Measurements from ENCODE around the gene POLR1A.

POLR1A gene

DNA sequence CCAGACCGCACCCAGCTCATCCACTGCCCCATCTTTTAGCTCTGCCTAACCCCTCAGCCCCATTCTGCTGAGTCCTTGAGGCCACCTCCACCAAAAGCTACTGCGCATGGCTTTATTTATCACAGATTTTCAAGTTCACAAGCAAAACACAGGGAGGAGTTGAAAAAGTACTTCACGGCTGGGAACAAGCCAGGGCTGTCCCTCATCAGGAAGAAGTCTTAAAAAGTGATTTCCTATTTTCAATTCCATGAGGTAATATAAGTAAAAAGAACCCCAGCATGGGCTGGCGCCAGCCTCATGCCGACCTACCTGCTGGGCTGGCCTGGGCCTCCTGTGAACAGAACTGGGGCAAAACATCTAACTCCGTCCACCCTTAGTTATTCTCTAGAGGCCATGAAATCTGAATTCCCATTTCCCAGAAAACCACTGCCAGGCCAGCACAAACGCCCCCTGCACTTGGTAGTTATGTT is 69.0 kb downstream of the POLR1A start:
- no peak for DNase-seq

DNA sequence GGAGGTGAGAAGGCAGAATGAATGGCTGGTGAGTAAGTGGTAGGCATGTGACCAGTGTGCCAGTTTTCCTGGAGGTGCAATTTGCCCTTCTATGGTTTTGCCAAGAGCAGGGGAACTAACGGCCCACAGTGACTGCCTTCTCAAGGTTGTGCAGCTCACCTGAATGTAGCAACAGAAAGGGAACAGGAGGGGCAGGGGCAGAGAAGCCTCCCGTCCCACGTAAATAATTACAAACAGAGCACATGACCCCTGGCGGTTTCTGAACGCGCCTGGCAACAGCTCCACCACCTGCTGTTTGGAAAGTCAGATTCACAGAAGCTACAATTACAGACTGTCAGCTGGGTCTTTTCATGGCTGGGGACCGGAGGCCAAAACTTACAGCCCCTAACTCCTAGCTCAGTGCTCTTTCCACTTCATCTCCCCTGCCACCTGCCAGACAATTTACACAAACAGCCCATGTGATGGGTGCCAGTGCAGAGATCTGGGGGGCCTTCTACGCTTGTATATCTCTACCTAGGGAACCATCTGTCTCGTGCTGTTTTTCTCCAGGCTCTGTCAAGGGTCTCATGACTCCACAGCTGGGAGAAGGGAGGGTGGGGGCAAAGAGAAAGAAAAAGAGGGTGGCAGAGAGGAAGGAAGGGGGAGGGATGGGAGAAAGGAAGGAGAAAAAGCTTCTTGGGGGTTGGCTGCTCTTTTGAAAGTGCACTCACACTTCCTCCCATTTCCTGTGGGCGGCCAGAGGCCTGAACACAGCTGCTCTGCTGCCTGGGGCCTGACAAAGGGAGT is 69.6 kb downstream of the POLR1A start:
- DNase-seq, result peak; percentile 85 to 94

DNA sequence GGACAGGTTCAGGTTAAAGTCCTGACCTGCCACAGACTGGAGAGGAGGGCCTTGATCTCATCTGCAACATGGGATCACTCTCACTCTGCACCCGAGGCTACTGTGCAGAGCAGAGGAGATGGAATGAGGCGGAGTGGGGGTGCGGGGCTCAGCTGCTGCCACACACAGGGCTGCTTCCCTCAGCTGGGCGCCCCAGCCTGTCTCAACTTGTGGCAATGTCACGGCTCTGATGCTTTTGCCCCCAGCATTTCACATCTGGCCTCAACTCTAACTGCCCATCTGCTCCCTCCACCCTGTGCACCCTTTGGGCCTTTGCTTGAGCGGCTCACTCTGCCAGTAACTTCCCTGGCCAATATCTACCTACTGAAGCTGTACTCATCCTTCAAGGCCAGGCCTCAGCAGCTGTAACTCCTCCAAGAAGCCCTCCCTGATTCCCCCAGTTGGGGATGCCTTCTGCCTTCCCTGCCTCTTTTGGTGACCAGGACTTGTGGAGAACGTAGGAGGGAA is 70.3 kb downstream of the POLR1A start:
- DNase-seq, result peak in 1 of 2 experiments; percentile 63

DNA sequence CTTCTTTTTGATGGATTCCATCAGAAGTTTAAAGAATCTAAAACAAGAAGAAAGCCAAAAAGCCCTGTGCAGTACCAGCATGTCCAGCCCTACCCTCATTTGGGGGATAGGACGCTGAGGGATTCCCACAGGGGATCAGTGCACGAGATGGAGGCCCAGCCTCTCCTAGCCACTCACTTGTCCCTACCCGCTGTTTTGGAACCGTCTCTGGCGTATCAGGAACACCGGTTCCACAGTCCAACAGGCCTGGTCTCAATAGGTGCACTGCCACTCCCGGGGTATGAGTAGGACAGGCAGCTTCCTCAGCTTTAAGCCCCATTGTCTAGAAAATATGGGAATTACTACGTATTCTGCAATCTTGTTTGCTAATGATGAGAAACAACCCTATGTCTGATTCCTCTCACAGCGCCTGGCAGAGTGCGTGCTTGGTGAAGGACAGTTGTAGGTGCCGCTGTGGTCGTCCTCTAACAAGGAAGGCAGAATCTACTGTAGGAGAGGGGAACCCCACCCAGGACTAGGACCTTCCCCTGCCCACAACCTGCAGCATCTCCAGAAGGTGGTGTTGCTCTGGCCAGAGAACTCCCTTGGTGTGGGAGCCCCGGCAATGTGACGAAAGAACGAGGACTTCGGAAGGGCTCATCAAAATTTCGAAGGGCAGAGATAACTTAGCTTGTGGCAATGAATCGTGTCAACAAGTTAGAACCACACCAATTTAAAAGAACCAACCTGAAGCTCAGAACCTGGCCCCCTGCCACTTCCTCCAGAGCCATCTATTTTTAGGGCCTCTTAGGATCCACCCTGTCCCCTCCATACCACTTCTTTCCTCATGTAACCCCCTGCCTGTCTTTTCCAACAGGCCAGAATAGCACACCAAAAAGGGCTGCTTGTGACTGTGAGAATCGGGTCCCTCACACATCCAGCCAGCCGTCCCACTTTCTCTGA is 71.7 kb downstream of the POLR1A start:
- DNase-seq, result no peak

DNA sequence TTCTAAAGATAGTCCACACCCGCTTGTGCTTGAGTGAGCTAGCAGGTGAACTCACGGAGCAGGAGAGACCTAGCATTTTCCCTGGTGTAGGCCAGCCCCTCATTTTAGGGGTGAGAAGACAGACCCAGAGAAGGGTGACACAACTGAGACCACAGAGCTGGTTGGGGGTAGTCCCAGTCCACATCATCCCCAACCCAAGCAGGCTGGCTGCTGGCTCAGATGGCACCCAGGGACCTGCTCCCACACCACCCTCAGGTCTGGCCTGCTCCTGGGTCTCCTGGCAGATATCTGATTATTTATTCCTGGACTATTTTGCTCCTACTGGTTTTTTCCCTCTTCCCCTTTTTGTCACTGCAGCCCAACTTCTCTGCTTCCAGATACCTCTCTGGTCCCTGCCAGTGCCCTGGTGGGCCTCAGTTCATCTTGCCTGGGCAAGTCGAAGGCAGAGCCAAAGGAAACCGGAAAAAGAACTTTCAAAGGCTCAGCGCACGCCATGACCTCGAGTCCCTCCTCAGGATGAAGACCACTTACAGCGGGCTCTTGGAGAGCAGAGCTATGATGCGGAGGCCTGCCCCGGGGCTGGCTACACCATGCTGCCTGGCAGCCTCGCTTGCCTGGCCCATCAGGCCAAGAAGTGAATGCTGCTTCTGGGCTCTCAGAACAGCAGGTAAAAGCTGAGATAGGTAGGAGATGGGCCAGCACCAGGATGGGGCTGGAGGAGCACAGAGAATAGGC is 72.7 kb downstream of the POLR1A start:
- no peak for DNase-seq

DNA sequence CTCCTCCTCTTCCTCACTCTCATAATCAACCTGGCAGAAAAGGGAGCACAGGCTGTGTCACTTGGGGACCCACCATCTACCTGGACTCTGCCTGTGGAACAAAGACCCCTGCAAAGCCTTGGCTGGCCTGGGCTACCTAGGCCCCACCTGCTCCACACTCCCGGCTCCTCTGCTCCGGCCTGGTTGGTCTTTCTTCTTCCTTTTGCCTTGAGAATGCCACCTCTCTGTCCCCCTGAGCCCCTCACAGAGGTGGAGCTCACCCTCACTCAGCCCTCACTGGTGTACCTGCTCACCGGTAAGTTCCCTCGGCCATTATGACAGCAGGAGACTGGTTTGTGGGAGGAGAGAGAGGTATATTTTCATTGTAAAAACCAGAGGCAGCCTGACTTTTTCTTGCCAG is 74.1 kb downstream of the POLR1A start:
- no peak for DNase-seq

DNA sequence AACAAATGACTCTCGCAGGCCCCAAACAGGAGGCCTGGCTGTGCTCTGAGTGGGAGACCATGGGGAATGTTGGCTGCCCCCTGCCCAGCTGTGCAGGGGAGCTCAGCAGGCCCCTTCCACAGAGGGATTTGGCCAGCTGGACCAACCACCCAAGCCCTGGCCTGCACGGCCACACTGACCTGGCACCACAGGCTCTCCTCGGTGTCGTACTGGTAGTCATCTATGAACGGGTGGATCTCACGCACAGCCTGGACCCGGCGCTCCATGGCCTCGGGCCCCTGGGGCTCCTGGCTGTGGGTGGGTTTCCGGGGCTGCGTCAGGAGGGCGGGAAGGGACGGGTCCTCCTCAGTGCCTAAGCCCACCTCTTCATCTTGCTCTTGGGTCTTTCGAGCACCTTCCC is 74.5 kb downstream of the POLR1A start:
- DNase-seq, result no peak

DNA sequence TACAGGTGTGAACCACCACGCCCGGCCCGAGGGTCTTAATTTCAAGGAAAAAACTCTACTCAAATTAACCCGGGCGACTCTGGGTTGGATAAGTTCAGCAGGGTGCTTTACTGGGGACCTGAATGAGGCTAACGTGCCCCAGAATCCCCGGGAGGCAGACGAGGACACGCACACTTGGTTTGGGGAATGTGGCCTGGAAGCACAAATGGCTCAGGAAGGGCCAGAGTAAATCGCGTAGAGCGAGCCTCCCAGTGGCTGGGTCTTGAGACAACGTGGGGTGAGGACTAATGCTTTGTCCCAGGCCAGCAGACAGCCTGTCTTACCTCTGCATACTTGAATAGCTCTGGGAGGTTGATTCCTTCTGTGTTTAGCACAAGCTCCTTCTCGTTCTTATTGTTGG is 75.8 kb downstream of the POLR1A start:
- DNase-seq, result no peak

DNA sequence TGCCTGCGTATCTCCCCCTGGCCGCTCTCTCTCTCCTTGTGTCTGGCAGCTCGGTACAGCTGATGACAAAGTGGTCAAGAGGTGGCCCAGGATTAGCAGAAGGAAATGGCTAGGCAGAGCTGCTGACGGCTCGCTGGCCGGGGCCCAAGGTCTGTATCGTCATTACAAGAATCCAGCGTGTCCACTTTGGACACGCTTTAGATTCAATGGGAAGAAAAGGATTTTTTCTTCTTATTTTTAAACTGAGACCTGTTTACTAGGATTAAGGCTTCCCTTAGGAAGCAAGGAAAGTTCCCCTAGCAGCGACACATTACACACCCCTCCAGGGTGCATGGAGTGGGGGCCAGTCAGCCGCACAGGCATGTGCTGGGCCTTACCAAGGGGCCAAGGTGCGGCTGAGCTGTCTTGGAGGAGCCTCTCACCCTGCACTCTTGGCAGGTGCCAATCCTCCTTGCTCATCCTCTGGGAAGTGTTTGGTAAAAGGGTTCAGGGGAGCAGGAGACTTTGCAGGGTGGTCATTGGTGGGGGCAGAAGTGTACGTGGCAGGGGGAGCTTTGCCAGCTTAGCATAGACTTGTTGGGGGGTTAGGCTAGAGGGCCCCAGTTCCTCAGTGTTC is 76.8 kb downstream of the POLR1A start:
- DNase-seq, result no peak

DNA sequence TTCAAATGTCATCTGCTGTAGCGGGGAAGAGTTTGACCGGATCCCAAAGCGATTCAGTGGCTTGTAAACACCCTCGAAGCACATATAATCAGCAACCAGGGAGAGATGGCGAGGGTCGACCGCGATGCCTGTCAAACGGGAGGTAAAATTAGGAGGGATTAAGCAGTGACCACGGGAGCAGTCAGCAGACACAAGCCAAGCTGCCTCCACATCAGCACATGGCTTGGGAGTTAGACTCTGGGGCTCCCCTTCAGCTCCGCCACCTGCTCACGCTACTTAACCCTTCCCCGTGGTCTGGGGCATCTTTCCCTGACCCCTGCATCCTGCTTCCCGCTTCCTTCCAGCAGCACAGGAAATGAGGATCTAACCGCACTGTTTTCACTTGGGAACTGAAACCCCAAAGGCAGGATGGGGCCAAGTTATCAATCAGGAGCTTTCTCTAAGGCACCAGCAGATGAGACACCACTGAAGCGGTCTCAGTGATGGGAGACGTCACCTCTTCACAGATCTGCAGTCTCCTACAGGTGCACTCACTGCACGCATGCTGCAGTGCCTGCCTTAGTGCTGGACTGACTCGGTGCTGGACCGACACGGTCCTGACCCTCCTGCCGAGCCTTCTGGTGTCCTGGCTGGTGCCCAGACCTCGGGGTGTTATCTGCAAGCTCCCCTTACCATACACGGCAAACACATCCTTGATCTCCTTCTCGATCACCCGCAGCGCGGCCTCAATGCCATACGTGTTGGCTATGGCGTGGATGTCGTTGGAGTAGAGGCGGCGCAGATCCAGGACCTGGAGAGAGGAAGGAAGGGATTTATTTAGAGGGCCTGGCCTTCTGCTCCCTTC is 77.5 kb downstream of the POLR1A start:
- no peak for DNase-seq

DNA sequence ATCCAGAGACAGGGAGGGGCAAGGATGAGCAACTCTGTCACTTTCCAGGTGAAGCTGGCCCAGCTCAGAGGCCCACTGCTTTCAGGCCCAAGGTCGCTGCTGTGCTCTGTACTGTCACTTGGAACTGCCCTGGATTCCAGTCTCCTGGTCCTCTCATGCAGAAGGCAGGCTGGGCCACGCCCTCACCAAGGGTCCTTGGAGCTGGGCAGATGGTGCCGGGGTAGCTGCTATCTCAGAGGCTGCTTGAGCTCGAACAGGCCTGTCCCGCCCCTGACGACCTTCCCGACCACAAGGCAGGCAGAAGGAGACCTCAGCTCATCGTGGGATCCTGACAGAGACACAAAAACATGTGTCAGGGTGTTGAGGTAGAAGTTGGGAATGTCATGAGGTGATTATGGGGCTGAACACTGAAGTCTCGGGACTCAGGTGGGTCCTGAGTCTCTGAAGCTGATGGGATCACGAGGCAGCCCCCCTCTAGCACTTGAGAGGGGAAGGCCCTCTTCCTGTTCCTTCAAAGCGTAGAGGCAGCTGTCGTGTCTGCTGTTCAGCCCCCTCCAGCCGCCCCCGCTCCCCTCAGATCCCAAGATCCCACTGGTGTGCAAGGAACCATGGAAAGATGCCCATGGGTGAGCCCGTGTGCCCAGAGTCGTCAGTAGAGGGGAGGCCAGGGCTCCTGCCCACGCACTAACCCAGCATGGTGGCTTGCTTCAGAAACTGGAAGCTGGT is 78.3 kb downstream of the POLR1A start:
- no peak for DNase-seq

DNA sequence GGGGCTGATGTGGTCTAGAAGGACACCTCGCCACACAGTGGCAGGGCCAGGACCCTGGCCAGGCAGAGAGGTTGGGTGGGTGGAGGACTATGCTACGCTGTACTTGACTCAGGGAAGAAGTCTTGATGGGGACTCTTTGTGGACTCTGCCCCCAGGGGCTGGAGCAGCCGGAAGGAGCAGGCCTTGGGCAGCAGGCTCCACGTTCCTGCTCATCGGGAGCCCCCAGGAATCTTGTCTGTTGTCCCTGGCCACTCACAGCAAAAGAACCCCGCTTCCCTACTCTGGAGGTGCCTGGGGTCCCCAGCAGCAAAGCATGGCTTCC is 79.0 kb downstream of the POLR1A start:
- no peak for DNase-seq

DNA sequence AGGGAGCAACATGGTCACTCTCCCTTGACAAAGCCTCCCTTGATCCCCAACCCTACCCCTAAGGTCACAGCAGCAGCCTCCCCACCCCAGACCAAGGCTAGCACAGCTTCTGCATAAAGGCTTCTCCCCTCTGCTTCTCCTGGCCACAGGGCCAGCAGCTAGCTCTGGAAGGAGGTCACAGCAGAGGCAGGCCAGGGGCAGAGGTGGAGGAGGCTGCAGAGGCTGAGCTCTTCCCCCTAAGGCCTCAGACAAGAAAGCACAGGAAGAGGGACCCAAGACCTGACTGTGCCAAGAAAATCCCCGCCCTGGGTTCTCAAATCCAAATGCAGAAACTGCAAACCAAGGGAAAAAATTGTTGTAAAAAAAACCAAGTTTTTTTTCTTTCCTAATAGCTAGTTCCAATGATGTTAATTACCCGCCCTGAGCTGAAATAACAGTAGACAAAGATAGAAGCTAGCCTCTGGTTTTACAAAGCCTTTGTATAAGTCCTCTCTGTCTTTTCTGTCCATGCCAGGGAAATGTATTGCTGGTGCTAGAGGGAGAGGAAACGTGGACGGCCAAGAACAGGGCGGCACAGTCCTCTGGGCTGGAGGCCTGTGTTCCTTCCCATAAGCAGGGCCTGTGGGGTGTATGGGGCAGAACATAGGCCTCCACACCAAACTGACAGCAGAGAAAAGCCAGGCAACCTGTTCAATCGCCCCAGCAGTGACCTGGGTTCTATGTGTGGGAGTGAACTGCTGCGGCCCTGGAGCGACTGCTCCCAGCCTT is 79.5 kb downstream of the POLR1A start:
- no peak for DNase-seq

DNA sequence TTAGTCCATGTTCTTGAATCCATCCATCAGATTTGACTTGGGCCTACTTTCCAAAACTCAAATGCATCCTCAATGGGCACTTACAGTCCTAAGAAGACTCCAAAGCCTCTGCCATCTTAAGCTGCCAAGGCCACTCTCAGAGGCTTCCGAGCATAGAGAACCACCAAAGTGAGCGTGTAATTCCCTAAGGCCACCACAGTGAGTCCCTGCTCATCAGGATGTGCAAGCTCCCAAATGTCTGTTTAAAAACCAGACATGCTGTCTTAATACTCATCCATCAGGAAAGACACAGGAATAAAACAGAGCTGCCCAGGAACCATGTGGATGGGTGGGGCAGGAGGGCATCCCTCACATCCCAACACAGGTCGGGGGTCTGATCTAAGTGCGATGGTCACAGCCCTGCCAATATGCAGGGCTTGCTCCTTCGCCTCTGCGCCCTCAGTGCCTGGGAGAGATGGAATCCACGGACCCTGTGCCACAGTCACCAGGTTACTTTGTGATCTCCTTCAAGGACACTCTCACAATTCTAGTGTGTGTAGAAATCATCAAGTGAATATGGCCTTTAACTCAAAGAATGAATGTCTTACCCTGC is 80.4 kb downstream of the POLR1A start:
- no peak for DNase-seq

DNA sequence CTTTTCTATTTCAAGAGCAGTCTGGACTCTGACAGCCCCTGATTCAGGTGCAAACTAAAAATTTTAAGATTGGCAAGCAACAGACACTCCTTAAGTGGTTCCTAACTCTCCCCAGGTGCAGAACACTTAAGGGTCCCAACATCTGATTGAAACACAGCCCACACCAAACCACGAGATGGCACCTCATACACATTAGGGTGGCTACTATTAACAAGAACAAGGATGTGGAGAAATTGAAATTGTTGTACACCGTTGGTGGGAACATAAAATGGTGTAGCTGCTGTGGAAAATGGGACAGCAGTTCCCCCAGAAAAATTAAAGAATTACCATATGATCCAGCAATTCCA is 82.3 kb downstream of the POLR1A start:
- DNase-seq, result no peak

DNA sequence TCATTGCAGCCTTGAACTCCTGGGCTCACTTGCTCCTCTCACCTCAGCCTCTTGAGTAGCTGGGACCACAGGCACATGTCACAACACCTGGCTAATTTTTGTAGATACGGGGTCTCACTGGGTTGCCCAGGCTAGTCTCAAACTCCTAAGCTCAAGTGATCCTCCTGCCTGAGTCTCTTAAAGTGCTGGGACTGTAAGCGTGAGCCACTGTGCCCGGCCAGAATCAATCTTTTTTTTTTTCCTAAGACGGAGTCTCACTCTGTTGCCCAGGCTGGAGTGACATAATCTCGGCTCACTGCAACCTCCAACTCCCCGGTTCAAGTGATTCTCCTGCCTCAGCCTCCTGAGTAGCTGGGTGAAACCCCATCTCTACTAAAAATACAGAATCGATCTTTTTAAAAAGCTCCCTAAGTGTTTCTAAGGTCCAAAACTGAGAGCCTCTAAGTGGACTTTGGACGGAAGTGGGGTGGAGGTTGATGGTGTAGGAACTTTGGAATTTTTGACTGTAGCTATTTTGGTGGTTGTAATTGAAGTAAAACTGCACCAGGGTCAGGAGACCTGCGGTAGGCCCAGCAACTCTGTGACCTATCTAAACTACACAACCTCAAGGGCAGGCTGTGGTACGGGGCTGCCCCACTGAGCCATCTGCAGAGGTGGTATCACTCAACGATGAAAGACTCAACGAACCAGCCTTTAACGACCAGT is 82.9 kb downstream of the POLR1A start:
- DNase-seq, result no peak

DNA sequence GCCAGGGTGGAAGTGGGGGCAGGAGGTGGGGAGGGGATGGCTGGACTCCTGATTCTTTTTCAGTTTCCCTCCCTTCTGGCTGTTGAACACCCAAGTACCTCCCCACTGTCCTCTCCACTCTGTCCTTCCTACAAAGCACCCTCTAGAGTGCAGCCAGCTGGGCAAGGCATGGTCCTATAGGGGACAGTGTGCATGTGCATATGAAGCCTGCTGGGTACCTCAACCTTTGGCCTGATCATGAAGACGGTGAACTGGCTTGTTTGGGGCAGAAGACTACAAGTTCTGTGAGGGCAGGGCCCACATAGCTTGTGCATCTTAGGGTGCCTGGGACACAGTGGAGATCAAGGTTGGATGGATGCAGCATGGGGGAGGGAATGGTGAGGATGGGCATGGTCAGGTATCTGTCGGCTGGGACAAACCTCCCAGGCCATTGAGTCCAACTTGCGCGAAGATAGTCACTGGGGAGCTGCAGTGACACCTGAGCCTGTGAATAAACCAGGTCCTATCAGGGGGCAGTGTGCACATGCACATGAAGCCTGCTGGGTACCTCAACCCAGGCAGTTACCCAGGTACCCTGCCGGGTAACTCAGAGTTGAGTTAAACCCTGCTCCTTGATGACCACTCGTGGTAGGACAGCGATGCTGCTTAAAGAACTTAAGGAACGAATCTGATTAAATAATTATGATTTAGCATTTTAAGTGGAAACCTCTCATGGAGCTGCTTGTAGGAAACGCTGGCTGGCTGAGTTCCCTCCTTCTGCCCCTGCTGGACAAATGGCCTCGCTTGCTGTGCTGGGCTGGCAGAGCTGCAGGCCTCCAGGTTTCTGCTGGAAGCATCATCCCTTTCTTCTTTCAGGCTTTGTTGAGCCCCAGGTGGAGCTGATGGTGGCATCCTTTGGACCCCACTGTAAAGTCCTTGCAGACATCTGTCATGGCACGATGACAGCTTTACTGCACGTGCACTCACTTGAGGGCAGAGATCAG is 84.0 kb downstream of the POLR1A start:
- DNase-seq, result no peak

DNA sequence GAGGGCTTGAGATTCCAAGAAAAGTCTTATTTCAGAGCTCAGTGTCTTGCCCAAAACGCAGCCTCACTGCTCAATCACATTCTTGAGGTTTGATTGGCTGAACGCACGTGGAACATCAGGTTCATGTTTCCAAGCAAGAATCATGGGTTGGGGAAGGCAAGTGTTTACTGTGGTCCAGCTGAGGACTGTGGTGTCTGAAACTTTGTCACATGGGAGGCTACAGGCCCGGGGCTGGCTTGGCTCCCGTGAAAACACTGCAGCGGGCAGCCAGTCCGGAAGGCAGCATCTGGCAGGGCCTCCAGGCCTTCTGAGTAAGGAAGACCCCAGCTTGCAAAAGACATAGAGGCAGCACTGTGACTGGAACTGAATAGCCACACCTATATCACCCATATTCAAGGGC is 84.7 kb downstream of the POLR1A start:
- DNase-seq, result no peak

Data from NCI-H446 (cell line).